Measurements from ENCODE around the gene ZNF787. TPM values are rescaled to one million over a fixed set of nuclear protein-coding genes. Genes with fewer than 3 reads are reported as not detected.
"Not testable (repeated sequence)": the region's sequence is repeated elsewhere in the genome, so short reads cannot be mapped to it uniquely, and the experiment has no call there.

The ZNF787 gene
- total RNA-seq, 1 donor from 2014 or later, result 38.2 TPM

GRCh38 chr19:56105831-56106396 is 15.2 kb downstream of the ZNF787 start:
- not testable (repeated sequence) for DNase-seq (ENCODE audit: low spot score)

- DNase-seq (ENCODE audit: low spot score), result peak; percentile 77
These were observed 15.9 kb downstream of the ZNF787 start for GRCh38 chr19:56105090-56105701.

GRCh38 chr19:56104423-56104822 is 16.7 kb downstream of the ZNF787 start:
- DNase-seq (ENCODE audit: low spot score), result no peak

- DNase-seq (ENCODE audit: low spot score), result no peak
These were observed 18.0 kb downstream of the ZNF787 start for GRCh38 chr19:56103027-56103614.

GRCh38 chr19:56101746-56102535 is 19.2 kb downstream of the ZNF787 start:
- no peak for DNase-seq (ENCODE audit: low spot score)

GRCh38 chr19:56101095-56101494 is 20.0 kb downstream of the ZNF787 start:
- DNase-seq (ENCODE audit: low spot score), result no peak

GRCh38 chr19:56099638-56100539 is 21.2 kb downstream of the ZNF787 start:
- DNase-seq (ENCODE audit: low spot score), result no peak

GRCh38 chr19:56098731-56099568 is 22.1 kb downstream of the ZNF787 start:
- no peak for DNase-seq (ENCODE audit: low spot score)

GRCh38 chr19:56098237-56098636 is 22.9 kb downstream of the ZNF787 start:
- DNase-seq (ENCODE audit: low spot score), result not testable (repeated sequence)

- no peak for DNase-seq (ENCODE audit: low spot score)
These were observed 23.3 kb downstream of the ZNF787 start for GRCh38 chr19:56097776-56098175.

GRCh38 chr19:56097306-56097705 is 23.8 kb downstream of the ZNF787 start:
- DNase-seq (ENCODE audit: low spot score), result no peak

GRCh38 chr19:56096665-56097064 is 24.4 kb downstream of the ZNF787 start:
- DNase-seq (ENCODE audit: low spot score), result no peak

- DNase-seq (ENCODE audit: low spot score), result no peak
These were observed 26.6 kb downstream of the ZNF787 start for GRCh38 chr19:56094449-56094848.

- DNase-seq (ENCODE audit: low spot score), result no peak
These were observed 28.1 kb downstream of the ZNF787 start for GRCh38 chr19:56092685-56093631.

GRCh38 chr19:56091751-56092546 is 29.1 kb downstream of the ZNF787 start:
- no peak for DNase-seq (ENCODE audit: low spot score)

GRCh38 chr19:56091066-56091490 is 30.0 kb downstream of the ZNF787 start:
- DNase-seq (ENCODE audit: low spot score), result no peak

- no peak for DNase-seq (ENCODE audit: low spot score)
These were observed 31.8 kb downstream of the ZNF787 start for GRCh38 chr19:56089344-56089743.

GRCh38 chr19:56088497-56089215 is 32.4 kb downstream of the ZNF787 start:
- no peak for DNase-seq (ENCODE audit: low spot score)

Data from mucosa of gallbladder (tissue), 1 donor.